ENCODE results near the gene RTL1.

The RTL1 gene

DNA sequence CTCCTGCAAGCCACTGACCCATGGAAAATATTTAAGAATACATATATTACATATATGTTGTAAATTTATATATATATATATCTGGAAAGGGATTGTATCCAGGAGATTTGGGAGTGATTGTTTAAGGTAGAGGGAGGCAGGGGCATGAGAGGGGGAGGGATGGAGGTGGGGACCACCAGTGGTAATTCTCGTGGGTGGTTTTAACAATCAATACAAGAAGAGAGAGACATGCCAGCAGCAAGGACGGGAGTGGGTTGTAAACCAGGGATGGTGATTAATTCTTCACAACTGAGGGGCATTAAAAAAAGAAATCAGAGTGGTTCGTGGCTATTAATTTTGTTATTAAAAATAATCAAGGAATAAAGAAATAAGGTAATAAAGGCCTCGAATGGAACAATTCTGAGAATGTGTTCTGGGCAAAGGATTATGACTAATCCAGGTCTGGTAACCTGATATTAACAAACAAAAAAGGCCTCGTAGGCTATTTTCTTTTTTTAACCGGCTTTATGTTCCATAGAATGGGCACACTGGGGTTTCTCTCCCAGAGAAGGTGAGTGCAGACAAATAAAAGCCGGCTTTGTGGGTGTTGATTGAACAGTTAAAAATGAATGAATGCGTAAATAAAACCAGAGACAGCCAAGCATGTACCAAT, 8.3 kb upstream of the RTL1 start:
- no peak for TF ChIP-seq EZH2phosphoT487 (IDR thresholded peaks at IDR 0.05; ENCODE audit: borderline replicate concordance, low read length)
- TF ChIP-seq, protein P1, sequence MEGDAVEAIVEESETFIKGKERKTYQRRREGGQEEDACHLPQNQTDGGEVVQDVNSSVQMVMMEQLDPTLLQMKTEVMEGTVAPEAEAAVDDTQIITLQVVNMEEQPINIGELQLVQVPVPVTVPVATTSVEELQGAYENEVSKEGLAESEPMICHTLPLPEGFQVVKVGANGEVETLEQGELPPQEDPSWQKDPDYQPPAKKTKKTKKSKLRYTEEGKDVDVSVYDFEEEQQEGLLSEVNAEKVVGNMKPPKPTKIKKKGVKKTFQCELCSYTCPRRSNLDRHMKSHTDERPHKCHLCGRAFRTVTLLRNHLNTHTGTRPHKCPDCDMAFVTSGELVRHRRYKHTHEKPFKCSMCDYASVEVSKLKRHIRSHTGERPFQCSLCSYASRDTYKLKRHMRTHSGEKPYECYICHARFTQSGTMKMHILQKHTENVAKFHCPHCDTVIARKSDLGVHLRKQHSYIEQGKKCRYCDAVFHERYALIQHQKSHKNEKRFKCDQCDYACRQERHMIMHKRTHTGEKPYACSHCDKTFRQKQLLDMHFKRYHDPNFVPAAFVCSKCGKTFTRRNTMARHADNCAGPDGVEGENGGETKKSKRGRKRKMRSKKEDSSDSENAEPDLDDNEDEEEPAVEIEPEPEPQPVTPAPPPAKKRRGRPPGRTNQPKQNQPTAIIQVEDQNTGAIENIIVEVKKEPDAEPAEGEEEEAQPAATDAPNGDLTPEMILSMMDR (IDR thresholded peaks at IDR 0.05; ENCODE audit: low read depth, low read length, poor library complexity, severe bottlenecking), result no peak
- Histone ChIP-seq H4K20me1 (ENCODE audit: control insufficient read depth, insufficient read depth, low read depth, low read length) (no peaks in the 10 kb centered on the region), H3K27me3 (ENCODE audit: control insufficient read depth, low read length) (0 out of 2 replicates have a peak, but pooled peaks cover 8% of the 10 kb centered on the region), H3K27ac (ENCODE audit: low read depth, low read length) (no peak overlapping the region), H3K36me3 (ENCODE audit: control insufficient read depth, low read length) (no peaks in the 10 kb centered on the region), H3F3A (ENCODE audit: control insufficient read depth, insufficient read depth) (no peaks in the 10 kb centered on the region), H3K4me3 (ENCODE audit: low read length) (no peak overlapping the region), H3K79me2 (ENCODE audit: control insufficient read depth, low read length) (no peaks in the 10 kb centered on the region), H3K9me2 (replicated peaks; ENCODE audit: control insufficient read depth, low read length) (no peaks in the 10 kb centered on the region), H3K9me3 (ENCODE audit: control insufficient read depth, insufficient read depth, low read length) (no peaks in the 10 kb centered on the region), H3K4me1 (ENCODE audit: control insufficient read depth, low read length) (no peaks in the 10 kb centered on the region), H3K4me2 (ENCODE audit: low read length) (no peak overlapping the region)

- no peaks in the 10 kb centered on the region for H3K4me1 ChIP-seq (ENCODE audit: control insufficient read depth, low read length)
- H3K27ac ChIP-seq (ENCODE audit: low read depth, low read length), result no peak overlapping the region
- no peaks in the 10 kb centered on the region for H3K36me3 ChIP-seq (ENCODE audit: control insufficient read depth, low read length)
- H3K79me2 ChIP-seq (ENCODE audit: control insufficient read depth, low read length), result no peaks in the 10 kb centered on the region
- H3K27me3 ChIP-seq (ENCODE audit: control insufficient read depth, low read length), result 0 out of 2 replicates have a peak, but pooled peaks cover 8% of the 10 kb centered on the region
- H3F3A ChIP-seq (ENCODE audit: control insufficient read depth, insufficient read depth), result no peaks in the 10 kb centered on the region
- H4K20me1 ChIP-seq (ENCODE audit: control insufficient read depth, insufficient read depth, low read depth, low read length), result no peaks in the 10 kb centered on the region
- no peak for TF ChIP-seq EZH2phosphoT487 (IDR thresholded peaks at IDR 0.05; ENCODE audit: borderline replicate concordance, low read length)
- TF ChIP-seq, protein P1 (IDR thresholded peaks at IDR 0.05; ENCODE audit: low read depth, low read length, poor library complexity, severe bottlenecking), result no peak
- H3K4me2 ChIP-seq (ENCODE audit: low read length), result no peak overlapping the region
- no peak overlapping the region for H3K4me3 ChIP-seq (ENCODE audit: low read length)
- H3K9me3 ChIP-seq (ENCODE audit: control insufficient read depth, insufficient read depth, low read length), result no peaks in the 10 kb centered on the region
- H3K9me2 ChIP-seq (replicated peaks; ENCODE audit: control insufficient read depth, low read length), result no peaks in the 10 kb centered on the region
These were observed 7.6 kb upstream of the RTL1 start for GRCh38 chr14:100910888-100911664.

DNA sequence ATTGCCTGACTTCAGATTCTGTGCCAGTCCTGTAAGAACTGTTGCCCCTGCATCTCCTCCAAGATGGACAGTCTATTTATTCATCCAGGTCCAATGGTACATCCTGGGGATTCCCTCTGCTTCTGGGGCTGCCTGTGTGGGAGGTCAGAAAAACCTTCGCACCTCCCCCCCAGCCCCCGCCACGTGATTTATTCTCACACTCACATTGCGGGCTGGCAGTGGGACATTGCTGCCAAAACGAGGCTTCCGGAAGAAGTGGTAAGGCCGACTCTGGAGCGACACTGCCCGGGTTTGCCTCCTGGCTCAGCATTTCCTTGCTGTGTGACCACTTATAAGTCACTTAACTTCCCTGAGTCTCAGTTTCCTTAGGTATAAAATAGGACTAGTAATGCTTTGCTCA, 5.9 kb upstream of the RTL1 start:
- Histone ChIP-seq H3F3A (ENCODE audit: control insufficient read depth, insufficient read depth) (no peaks in the 10 kb centered on the region), H3K9me2 (replicated peaks; ENCODE audit: control insufficient read depth, low read length) (no peaks in the 10 kb centered on the region), H3K36me3 (ENCODE audit: control insufficient read depth, low read length) (no peaks in the 10 kb centered on the region), H3K9me3 (ENCODE audit: control insufficient read depth, insufficient read depth, low read length) (no peaks in the 10 kb centered on the region), H3K27me3 (ENCODE audit: control insufficient read depth, low read length) (0 out of 2 replicates have a peak, but pooled peaks cover 3% of the 10 kb centered on the region), H3K4me2 (ENCODE audit: low read length) (no peak overlapping the region), H3K27ac (ENCODE audit: low read depth, low read length) (no peak overlapping the region), H3K4me1 (ENCODE audit: control insufficient read depth, low read length) (no peaks in the 10 kb centered on the region), H3K79me2 (ENCODE audit: control insufficient read depth, low read length) (no peaks in the 10 kb centered on the region), H3K4me3 (ENCODE audit: low read length) (no peak overlapping the region), H4K20me1 (ENCODE audit: control insufficient read depth, insufficient read depth, low read depth, low read length) (no peaks in the 10 kb centered on the region)
- TF ChIP-seq EZH2phosphoT487 (IDR thresholded peaks at IDR 0.05; ENCODE audit: borderline replicate concordance, low read length), result no peak
- TF ChIP-seq, protein P1 (IDR thresholded peaks at IDR 0.05; ENCODE audit: low read depth, low read length, poor library complexity, severe bottlenecking), result no peak

Measured in DOHH2 (cell line).